HG03175 (cell line): ENCODE data around the gene ARHGEF3.

ENCODE experiments used
- ATAC-seq: cut with Tn5 transposase; IDR thresholded peaks from one replicate; pipeline ENCODE4 v1.9.1; 2021; ENCODE audit warnings: mild to moderate bottlenecking, moderate library complexity; ENCODE audit not compliant: unreplicated experiment

Gene ARHGEF3

GRCh38 chr3:56801662-56802377, at the start of gene ARHGEF3:
Gene ARHGEF3 (minus strand): TSS chr3:56801949. CDS start chr3:56801798, 151 bp downstream.
- ATAC-seq = peak; percentile 83

- no peak for ATAC-seq
Measured at GRCh38 chr3:56849698-56850097, 47.9 kb upstream of the ARHGEF3 start.

GRCh38 chr3:56845505-56845904, 43.8 kb upstream of the ARHGEF3 start:
- ATAC-seq = no peak

- no peak for ATAC-seq
Measured at GRCh38 chr3:56844536-56844935, 42.8 kb upstream of the ARHGEF3 start.

GRCh38 chr3:56839784-56840715, 38.3 kb upstream of the ARHGEF3 start:
- ATAC-seq = no peak

- ATAC-seq = no peak
Measured at GRCh38 chr3:56838448-56838847, 36.7 kb upstream of the ARHGEF3 start.

- peak; percentile 86 for ATAC-seq
Measured at GRCh38 chr3:56837196-56837955, 35.6 kb upstream of the ARHGEF3 start.

GRCh38 chr3:56836276-56837163, 34.8 kb upstream of the ARHGEF3 start:
- ATAC-seq = no peak

GRCh38 chr3:56835650-56836227, 34.0 kb upstream of the ARHGEF3 start:
- no peak for ATAC-seq

GRCh38 chr3:56833536-56833935, 31.8 kb upstream of the ARHGEF3 start:
- no peak for ATAC-seq

GRCh38 chr3:56833022-56833421, 31.3 kb upstream of the ARHGEF3 start:
- ATAC-seq = no peak

GRCh38 chr3:56831572-56831971, 29.8 kb upstream of the ARHGEF3 start:
- ATAC-seq = no peak

- ATAC-seq = no peak
Measured at GRCh38 chr3:56830884-56831283, 29.1 kb upstream of the ARHGEF3 start.

- ATAC-seq = no peak
Measured at GRCh38 chr3:56829533-56829932, 27.8 kb upstream of the ARHGEF3 start.

- no peak for ATAC-seq
Measured at GRCh38 chr3:56826831-56827722, 25.3 kb upstream of the ARHGEF3 start.

- ATAC-seq = no peak
Measured at GRCh38 chr3:56825567-56826438, 24.1 kb upstream of the ARHGEF3 start.

- no peak for ATAC-seq
Measured at GRCh38 chr3:56823984-56824703, 22.4 kb upstream of the ARHGEF3 start.
